A673 (cell line): ENCODE data around the gene SSC5D.

ENCODE experiments used
- EZH2 ChIP-seq: fragments of 200-600 bp; sonication (generic); IDR thresholded peaks from 2 replicates; pipeline ENCODE4 v1.6.1; 2017; ENCODE audit warnings: borderline replicate concordance, low read depth, mild to moderate bottlenecking, mixed read lengths, antibody characterized with exemption, low read length; ENCODE audit not compliant: poor library complexity, severe bottlenecking
- TF ChIP-seq, protein P1 (sequence below): fragments of 300-800, 200-600 bp; sonication (generic); conservative IDR thresholded peaks from 2 replicates; pipeline ENCODE4 v1.5.1; 2017; ENCODE audit warnings: low read depth, mild to moderate bottlenecking, antibody characterized with exemption, low read length, moderate library complexity, mixed read lengths

DNA sequence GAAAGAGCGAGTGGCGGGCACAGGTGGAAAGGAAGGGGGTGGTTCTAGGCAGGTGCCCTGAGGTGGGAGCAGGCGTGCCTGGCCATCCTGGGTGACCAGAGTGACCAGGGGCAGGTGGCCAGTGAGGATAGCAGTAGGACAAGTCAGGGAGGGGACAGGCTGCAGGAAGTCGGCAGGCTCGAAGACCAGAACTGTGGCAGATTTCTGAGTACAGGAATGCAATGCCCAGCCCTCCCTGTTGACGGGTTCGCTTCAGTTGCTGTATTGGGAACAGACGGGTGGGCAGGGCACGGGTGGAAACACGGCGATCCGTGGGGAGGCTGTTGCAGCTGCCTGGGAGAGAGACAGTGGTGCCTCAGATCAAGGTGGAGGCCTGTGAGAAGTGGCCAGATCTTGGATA lies 9.9 kb upstream of the SSC5D start:
- TF ChIP-seq, protein P1, sequence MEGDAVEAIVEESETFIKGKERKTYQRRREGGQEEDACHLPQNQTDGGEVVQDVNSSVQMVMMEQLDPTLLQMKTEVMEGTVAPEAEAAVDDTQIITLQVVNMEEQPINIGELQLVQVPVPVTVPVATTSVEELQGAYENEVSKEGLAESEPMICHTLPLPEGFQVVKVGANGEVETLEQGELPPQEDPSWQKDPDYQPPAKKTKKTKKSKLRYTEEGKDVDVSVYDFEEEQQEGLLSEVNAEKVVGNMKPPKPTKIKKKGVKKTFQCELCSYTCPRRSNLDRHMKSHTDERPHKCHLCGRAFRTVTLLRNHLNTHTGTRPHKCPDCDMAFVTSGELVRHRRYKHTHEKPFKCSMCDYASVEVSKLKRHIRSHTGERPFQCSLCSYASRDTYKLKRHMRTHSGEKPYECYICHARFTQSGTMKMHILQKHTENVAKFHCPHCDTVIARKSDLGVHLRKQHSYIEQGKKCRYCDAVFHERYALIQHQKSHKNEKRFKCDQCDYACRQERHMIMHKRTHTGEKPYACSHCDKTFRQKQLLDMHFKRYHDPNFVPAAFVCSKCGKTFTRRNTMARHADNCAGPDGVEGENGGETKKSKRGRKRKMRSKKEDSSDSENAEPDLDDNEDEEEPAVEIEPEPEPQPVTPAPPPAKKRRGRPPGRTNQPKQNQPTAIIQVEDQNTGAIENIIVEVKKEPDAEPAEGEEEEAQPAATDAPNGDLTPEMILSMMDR, result no peak
- TF ChIP-seq EZH2, result no peak
